Activated CD4-positive, alpha-beta T cell treated with anti-CD3 and anti-CD28 coated beads for 4 hours (primary cell): ENCODE results near the gene GADL1.

Experiments used
- DNase-seq, 2 donors: peaks; one replicate each; pipeline ENCODE4 v3.0.0-alpha.2; 2020

GADL1 gene

DNA sequence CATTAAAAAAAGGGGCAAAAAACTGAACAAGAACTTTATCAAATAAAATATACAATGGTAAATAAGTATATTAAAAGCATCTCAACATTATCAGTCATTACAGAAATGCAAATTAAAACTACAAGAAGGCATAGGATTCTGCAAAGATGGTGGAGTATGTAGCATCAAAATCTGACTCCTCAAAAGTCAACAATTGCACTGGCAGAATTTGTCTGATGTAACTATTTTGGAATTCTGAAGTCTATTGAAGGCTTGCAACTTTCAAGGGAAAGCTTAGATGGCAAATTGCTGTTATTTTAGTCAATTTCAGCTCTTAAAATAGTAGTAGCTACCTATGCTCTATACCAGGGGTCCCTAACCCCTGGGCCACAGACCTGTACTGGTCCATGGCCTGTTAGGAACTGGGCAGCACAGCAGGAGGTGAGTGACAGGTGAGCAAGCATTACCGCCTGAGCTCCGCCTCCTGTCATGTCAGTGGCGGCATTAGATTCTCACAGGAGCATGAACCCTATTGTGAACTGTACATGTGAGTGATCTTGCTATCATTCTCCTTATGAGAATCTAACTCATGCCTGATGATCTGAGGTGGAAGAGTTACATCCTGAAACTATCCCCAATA lies 180.5 kb downstream of the GADL1 start:
- no peak for DNase-seq

DNA sequence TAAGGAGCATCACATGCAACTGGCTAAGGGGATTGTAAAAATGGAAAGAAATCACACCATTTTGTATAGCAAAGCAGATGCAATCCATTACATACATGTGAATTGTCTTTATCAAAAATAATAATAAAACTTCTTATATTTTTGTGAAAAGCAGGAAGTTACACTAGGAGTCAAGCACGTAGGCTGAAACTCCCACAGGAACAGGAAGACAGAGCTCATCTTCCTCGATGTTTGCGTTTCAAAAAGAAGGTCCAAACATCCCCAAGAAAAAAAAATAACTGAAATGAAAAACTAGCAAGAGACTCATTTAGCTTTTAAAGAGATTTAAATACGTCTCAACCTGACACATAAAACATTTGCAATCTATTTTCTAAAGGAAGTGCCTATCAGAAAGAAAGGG lies 181.5 kb downstream of the GADL1 start:
- no peak for DNase-seq

DNA sequence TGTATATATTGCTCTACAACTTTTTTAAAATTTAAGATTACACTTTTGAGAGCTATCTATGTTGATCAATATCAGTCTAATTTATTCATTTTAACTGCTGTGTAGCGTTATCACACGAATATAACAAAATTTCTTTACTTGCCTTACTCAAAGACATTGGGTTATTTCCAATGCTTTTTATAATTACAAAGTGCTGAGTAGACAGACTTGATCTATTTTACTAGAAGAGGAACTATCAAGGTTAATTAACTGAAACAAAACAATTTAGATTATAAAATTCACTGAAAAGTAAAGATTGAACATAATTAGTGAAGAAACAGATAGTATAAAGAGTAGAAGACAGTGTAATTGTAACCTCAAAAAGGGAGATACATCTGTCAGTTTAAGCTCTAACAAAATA lies 182.6 kb downstream of the GADL1 start:
- DNase-seq = no peak

DNA sequence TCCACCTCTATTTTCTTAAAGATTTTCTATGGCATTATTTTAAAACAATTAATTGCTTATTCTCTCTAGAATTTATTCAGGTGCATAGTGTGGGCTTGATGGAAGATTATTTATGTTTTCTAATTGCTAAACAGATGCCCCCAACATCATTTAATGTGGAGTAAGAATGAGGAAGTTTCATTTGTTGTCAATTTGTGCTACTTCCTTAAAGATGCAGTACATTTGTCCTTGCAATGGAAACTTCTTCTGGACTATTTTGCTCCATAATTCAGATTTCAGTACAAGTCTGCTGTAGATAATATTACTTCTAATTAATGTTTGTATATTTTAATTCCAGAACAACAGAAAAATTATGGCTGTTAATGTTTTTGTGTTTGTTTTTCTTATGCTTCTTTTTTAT lies 183.3 kb downstream of the GADL1 start:
- no peak for DNase-seq

DNA sequence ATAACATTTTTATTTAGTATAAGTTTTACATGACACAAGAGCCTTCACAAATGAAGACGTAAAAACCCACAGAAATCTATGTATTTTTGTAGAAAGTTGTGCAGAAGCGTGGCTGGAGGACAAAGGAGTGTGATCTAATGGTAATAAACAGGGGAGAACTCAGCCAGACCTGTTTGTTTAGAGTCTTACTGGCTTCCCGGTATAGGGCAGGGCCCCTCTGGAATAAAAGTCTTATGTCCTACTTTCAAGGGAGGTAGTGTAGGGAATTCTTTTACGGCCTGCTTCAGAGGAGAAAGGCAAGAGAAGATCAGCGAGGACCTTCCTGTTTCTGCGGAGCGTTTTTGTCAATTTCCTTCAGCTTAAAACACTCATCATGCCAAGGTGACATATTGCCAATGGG lies 184.4 kb downstream of the GADL1 start:
- DNase-seq = no peak

DNA sequence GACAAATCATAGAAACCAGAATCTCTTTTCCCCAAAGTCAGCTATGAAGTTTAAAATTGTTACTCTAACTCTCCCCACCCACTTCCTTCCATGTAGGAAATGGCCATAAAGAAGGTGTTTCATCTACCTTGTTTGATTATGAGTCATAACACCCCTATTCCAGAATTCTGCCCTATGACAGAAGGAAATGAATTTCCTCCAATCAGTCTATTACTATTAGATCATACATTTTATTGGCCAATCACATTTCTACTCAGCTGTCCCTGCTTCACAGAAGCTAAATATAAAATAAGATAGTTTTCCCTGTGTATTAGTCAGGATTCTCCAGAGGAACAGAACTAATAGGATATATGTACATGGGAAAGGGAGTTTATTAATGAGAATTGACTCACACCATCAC lies 186.0 kb downstream of the GADL1 start:
- no peak for DNase-seq

DNA sequence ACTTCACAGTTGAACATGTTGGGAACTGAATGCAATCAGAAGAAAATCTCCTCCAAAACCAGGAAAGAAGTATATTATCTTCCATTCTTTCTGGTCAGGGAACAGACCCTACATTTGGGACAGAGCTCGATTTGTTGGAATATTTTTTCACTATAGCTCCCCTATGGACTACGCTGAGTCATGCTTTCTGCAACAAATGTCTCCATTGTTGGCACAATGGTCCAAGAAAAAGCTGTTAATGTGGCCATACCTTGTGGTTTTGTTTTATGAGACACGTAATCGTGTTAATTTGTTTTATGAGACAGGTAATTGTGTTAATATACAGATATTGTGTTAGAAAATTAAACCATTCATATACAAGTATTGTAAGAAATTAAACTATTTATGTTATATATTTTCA lies 186.6 kb downstream of the GADL1 start:
- no peak for DNase-seq

DNA sequence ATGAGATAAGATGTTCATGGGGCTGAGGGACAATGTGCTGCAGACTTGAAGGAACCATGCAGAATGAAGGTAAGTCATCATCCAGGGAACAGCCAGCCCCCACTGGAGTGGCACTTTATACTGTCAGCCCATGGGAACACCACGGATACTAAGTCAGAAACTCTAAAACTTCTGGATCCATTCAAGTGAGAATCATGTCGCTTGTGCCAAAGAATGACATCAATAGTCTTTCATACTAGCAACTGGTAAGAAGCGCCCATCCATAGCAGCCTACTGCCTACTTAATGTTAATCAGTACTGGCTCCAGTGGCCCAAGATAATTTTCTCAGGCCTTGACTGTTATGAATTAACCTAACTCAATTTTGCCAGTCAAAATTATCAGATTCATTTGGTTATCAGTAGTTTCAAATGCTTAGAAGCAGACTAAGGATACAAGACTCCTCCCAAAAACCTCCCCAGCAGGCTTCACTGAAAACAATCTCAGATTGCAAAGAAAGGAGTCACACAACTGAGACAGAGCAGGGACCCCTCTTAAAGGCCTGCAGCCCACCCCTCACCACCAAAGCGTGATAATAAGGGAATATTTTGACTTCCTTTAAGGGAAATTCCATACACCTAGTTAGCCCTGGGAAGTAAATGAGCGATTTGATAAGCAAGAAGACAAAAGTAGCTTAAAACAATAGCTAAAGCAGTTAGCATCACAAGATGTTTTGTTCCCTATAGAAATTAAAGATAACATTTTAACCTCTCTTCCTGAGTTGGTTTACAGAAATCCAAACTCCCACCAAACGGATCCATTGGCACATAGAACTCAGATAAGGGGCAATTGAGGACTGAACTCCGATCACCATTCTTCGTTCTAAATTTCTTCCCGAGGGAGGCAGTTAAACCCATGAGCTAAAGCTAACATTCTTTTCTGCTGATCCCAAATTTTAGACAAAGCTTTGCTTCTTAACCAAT lies 189.2 kb downstream of the GADL1 start:
- DNase-seq = no peak

DNA sequence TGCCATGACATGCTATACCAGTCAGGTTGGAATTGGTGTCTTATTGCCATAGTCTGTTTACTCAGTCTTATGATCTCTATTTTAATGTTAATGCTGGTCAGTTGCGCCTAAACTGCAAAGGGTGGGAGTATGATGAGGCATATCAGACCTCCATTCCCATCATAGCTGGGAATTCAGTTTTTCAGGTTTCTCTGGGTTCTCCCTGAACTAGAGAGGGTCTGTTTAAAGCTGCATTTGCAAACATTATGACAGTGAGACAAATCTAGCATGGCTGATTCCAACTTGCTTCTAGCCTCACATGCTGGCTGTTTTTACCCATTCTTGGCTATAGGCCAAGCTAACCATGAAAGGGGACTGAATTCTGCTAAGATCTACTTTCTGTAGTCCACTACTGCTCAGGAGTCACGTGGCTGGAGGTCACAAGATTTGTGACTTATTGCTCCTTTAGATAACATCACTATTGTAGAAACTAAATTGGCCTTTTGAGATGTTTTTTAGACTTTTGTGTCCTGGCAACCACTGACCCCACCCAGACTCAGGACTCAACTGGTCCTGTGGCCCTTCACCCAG lies 191.5 kb downstream of the GADL1 start:
- DNase-seq = no peak

DNA sequence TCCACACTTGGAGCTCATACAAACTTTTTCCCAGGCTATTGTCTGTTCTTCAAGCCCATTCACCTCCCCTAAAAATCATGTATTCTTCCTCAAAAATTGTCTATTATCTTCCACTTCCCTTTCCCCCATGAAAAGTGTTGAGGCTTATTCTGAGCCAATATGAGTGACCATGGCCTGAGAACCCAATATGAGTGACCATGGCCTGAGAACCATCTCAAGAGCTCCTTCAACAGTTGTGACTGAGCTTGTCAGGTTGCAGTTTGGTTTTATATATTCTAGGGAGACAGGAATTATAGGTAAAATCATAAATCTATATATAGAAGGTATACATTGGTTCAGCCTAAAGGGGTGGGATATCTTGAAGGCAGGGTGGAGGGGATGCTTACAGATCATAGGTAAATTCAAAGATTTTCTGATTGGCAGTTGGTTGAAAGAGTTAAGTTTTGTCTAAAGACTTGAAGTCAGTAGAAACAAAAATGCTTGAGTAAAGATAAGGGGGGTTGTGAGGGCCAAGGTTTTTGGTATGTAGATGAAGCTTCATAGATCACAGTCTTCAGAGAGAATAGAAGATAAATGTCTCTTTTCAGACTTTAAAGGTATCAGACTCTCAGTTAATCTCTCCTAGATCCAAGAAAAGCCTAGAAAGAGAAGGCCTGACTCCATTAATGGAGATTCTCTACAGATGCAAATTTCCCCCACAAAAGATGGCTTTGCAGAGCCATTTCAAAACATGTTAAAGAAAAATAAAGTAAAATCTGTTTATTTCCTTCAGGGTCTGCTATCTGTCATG lies 192.2 kb downstream of the GADL1 start:
- no peak for DNase-seq

DNA sequence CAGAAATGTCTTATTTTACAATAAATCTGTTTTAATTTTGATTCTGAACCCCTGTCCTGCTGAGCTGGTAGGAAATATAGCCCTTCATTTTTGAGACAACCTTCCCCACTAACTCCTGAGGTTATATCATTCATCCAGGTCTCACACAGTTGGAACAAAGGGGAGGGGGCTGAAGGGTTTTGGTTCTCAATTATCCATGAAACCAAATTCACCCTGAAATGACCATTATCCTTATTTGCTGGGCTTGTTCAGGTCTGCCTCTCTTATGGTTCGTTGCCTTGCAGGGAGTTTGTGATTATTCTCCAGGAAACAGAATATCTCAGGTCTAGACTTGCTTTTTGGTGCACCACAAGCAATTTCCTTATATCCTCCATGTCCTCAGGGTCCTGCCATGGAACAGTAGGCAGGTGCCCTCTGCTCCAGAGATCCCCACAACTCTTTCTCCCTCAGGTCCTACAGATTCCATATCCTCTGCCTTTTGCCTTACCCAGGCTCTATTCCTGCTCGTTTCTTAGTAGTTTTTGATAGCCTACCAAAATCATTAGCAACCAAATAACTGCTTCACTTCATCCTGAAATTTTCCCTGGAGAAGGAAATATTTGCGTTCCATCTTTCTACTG lies 193.6 kb downstream of the GADL1 start:
- no peak for DNase-seq

DNA sequence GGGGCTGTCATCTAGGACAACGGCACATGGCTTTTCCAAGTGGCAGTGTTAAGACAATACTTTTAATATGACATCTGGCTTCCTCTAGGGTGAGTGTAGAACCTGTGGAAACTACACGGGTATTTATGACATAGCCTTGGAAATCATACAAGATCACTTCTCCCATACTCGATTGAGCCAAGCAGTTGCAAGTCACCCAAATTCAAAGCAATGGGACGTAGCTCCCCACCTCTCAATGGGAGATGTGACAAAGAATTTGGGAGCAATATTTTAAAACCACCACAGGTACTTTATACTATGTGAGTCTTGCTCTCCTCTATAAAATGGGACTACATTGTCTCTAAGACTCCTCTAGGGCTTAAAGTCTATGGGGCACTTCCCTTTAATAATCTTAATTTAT lies 194.5 kb downstream of the GADL1 start:
- no peak for DNase-seq

DNA sequence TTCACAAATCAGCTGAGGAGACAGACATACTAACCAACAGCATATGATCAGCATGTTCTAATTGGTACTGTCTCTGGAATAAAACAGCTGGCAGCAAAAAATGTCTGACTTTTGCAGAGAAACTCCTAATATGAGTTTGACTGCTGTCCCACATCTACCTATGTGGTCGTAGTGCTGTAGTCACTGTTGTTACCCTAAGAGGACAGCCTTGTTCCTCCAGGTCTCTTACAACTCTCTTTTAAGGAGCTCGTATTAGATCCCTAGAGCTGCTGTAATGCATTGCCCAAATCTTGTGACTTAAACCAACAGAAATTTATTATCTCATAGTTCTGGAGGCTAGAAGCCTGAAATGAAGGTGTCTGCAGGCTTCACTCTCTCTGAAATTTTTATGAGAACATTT lies 195.9 kb downstream of the GADL1 start:
- no peak for DNase-seq

DNA sequence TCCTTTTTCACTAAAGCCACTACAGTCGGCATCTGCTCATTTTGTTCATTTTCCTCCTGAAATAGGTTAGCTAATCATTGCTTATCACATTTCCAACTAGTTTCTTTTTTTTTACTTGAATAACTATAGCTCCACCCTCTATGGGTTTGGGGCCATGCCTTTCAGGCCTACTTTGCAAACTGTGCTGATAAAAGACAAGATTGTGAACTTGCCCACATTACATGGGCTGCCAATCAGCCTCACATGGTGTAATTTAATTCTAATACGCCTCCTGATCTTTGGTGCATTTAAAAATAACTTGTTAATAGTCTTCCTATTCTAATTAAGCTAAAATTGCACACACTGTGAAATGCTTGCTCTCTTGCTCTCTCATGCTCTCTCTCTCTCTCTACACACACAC lies 197.6 kb downstream of the GADL1 start:
- DNase-seq = no peak

DNA sequence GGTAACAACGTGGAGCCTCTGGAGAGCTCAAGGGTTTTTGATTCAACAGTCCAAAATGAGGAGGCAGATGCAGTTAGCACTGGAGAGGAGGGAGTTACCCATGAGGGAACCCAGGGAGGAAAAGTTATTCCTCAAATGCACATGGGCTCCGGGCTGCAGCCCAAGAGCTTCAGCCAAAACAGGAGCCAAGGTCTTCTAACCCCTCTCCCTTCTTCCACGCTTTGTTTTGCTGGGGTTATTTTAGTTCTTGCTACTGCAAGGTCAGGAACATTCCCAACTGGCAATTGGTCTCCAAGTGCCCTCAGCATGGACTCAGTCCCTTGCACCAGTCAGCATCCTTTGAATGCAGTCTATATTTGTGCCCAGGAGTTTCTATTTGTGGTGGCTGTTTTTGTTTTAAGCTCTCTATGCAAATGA lies 198.1 kb downstream of the GADL1 start:
- DNase-seq = no peak

DNA sequence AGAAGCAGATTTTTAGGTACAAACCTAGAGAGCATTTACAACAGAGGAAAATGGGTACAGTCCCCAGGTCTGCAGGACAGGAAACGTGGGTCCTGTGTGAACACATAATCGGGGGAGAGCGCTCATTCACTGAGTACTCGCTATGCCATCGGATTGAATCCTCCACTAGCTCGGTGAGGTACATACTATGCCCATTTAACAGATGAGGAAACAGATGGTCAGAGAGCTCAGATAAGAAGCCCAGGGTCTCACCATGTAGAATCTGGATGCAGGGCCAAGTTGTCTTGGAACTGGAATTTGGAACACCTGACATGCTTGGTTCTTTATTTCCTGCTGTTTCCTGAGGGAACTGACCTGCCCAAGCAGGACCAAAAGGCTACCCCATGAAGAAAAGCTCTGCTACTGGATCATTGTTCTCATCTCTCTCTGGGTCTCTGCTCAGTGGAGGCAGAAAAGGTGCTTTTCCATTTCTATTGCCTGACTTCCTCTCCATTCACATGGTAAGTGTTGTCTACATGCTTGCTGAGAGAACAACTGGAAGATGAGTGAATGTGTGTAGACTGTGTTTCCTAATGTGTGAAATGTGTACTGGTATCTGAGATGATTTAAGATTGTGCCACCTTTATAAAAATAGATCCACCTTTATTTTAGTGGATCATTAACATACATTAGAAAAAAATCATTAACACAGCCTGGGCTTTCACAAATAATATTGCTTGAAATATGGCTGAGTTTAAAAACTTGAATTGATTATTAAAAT lies 199.0 kb downstream of the GADL1 start:
- no peak for DNase-seq

DNA sequence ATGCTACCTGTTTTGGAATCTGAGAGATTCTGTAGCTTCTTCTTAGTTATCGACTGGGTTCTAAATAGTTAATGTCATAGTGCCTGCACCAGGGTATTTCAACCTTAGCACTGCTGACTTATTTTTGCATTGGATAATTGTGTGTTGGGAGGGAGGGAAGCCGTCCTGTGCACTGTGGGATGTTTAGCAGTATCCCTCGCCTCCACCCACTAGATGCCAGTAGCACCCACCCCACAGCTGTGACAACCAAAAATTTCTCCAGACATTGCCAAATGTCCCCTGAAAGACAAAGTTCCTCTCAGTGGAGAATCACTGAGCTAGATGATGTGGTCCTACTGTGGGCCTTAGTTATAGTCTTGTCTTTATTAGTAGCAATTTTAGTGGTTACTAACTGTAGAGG lies 199.8 kb downstream of the GADL1 start:
- DNase-seq = no peak

DNA sequence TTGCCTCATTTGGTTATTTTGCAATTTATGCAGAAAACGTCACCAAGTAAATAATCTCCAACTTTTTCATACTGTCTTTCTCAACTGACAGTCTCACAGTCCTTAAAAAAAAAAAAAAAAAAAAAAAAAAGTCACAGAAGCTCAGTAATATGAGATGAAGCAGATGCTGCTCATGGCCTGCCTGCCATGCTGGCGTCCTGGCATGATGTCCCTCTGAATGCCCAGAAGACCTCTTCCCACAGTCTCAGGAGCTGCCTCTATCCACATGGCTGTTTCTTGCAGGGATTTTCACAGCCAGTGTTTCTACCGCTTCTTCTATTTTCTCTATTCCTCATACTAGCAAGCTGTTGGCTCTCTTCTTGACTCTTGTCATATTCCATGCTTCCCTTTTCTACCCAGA lies 200.3 kb downstream of the GADL1 start:
- no peak for DNase-seq

DNA sequence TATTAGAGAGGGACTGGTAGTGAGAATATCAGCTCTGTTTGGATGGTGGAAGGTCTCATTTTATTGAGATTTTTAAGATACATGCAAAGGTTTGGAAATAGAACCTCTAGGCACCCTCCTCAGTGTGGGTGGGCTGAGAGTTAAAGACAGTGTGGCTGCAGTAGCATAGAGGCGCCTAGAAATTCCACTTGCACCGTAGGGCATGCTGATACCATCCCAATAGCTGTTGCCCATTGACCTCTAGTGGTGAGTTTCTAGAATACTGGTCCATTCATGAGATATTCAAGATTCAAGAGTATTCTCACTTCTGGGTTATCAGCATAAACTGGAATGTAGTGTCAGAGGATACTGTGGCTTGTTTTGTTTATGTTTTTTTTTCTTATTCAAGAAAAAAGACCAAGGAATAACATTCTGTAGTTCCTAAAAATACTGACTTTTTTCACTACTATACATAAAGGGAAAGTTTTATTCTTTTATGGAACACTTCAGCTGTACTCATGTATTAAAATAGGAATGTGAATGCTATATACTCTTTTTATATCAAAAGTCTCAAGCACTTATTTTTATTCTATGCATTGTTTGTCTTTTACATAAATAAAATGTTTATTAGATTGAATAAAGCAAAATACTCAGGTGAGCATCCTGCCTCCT lies 200.9 kb downstream of the GADL1 start:
- peak; percentile 50 to 51 for DNase-seq

DNA sequence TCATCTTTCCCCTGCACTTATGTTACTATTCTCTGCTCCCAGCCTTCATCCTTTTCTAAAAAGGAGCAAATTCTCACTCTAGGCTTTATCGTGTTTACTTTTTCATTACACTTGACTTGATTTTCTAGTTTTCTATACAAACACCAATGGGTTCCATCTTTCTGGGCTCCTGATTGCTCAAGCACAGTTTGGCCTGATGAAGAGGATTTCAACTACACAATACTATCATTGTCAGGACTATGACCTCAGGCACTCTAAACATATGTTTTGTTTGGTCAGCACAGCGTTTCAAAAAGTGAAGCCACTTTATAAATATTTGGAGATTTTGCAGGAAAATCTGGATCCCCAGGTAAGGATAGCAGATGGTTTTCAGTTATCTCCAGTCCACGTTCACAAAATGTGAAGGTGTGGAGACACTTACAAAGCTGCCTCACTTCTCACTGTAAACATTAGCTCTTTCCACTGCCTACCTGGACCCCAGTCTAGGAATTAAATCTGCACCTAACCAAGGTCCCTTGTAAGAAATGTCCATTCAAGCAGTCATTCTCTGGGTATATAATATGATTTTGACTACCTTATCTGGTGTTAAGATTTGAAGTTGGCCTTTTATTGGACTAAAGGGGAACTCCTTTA lies 201.8 kb downstream of the GADL1 start:
- DNase-seq = no peak

DNA sequence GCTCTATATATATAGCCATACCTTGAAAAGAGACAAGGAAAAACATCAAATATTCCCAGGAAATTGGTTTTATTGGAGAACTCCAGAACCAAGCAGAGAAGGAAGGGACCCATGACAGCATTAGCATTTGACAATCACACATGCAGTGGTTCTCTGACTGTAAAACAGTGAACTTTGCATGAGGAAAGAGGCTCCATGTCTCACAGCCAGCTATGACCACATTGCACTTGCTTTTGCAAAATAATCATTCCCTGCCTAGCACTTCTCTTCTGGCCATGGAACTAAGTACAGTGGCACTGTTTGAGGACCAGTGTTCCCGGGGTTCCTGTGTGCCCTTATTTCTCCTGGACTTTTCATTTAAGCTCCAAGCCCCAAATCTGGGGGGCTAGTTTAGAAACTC lies 202.5 kb downstream of the GADL1 start:
- DNase-seq = no peak
